NCI-H2227 (cell line): ENCODE measurements around the gene CORO2A.
"Not testable (repeated sequence)": the region's sequence is repeated elsewhere in the genome, so short reads cannot be mapped to it uniquely, and the experiment has no call there.

Experiments used
- DNase-seq: peaks from one replicate; lab custom pipeline; 2025; ENCODE audit not compliant: unreplicated experiment; lab: John Stamatoyannopoulos, UW

The CORO2A gene

GRCh38 chr9:98118640-98119601, 73.5 kb downstream of the CORO2A start, which contains the start of gene TRIM14:
Gene TRIM14 (minus strand): TSS chr9:98119222. CDS start chr9:98119188, 34 bp downstream.
- peak; percentile 53 for DNase-seq

DNA sequence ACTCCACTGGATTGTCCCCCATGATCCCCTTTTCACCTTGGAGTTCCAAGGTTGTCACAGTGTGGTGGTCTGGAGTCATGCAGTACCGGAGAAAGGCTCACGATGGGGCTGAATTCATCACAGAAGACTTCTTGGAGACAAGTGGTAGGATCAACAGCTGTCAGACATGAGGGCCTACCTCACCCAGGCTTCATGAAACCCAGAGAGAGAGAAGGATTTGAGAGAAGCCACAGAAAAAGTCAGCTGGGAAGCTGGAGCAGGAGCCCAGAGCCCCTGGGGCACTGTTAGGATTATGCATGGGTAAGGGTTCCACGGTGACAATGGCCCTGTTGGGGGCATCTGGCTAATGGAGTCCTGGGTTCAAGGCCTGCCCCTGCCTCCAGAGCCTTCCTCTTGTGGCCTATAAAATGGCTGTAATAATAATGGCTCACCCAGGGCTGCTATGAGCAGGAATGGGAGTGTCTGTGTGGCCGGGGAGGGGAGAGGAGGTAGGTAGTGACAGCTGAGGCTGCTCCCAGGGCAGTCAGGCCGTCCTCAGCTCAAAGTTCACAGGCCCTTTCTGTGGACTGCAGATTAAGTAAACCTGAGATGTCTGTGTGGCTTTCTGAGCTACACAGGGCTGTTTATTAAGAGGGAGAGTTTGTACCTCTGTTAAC, 74.3 kb downstream of the CORO2A start:
- DNase-seq: peak; percentile 22

GRCh38 chr9:98117097-98117496, 75.3 kb downstream of the CORO2A start:
- DNase-seq: not testable (repeated sequence)

DNA sequence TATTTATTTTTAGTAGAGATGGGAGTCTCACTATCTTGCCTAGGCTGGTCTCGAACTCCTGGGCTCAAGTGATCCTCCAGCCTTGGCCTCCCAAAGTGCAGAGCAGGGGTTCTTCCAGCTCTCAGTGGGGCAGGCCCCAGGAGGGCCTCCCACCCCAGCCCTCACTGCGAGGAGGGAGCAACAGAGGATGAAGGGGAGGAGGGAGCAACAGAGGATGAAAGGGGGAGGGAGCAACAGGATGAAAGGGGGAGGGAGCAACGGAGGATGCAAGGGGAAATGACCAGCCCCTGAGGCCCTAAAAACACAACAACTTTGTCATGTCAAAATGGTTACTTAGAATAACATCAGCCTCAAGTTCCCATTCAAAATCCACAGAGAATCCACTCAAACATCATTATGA, 83.4 kb downstream of the CORO2A start:
- no peak for DNase-seq

GRCh38 chr9:98108531-98109031, 83.9 kb downstream of the CORO2A start:
- no peak for DNase-seq

GRCh38 chr9:98107926-98108325, 84.5 kb downstream of the CORO2A start:
- no peak for DNase-seq

- DNase-seq: no peak
Observed at GRCh38 chr9:98105006-98105405, 87.4 kb downstream of the CORO2A start.

DNA sequence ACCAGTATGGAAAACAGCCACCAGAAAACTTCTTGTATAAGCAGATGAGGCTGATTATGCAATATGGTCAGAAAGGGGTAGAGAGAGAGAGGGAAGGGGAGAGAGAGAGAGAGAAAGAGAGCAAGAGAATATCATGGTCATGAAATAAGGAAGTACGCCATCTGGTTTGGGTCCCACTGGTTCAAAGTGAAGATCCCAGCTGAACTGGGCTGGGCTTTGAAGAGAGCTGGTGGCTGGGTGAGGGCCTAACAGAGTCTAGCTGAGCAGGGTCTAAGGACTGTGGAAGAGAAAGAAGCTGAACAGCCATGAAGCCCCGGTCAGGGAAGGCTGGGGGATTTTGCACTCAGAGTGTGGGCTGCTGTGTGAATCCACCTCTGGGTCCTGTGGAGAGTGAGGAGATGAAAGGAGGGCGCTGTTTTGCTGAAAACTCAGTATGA, 88.0 kb downstream of the CORO2A start:
- DNase-seq: no peak

DNA sequence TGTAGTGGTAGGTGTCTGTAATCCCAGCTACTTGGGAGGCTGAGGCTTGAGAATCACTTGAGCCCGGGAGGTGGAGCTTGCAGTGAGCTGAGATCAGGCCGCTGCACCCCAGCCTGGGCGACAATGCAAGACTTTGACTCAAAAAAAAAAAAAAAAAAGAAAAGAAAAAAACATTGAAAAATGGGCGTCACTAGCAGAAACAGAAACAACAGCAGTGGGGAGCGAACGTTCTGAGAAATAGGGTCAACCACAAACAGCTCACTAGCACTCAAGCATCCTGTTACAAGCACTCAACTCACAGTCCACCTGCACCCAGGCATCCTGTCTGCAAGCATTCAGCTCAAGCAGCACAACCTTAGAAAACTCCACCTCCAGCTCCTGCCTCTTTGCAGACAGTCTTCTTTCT, 90.6 kb downstream of the CORO2A start:
- peak; percentile 24 for DNase-seq

DNA sequence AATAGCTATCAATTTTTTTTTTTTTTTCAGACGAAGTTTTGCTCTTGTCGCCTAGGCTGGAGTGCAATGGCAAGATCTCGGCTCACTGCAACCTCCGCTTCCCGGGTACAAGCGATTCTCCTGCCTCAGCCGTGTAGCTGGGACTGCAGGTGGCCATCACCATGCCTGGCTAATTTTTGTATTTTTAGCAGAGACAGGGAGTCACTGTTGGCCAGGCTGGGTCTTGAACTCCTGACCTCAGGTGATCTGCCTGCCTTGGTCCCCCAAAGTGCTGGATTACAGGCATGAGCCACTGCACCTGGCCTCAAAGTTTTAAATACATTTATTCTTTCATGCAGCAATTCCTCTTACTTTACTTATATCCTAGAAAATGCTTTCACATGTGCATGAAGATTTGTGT, 91.0 kb downstream of the CORO2A start:
- no peak for DNase-seq

GRCh38 chr9:98100456-98100855, 92.0 kb downstream of the CORO2A start:
- DNase-seq: no peak

DNA sequence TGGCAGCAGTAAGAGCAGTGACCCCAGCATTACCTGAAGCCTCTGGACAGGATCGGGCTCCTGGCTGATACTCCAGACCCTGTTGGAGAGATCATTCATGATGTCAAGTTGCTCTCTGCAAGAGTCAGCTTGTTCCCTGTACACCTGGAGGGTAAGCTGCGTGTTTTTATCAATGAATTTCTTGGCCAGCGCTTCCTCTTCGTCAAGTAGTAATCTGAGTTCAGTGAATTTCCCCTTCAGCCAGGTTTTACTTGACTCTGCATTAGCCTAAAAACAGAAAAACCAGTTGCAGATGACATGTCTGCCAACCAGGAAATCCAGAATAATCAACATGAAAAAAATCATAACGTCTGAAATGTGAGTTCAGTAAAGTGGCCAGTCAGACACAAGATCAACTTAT, 92.5 kb downstream of the CORO2A start:
- DNase-seq: no peak

DNA sequence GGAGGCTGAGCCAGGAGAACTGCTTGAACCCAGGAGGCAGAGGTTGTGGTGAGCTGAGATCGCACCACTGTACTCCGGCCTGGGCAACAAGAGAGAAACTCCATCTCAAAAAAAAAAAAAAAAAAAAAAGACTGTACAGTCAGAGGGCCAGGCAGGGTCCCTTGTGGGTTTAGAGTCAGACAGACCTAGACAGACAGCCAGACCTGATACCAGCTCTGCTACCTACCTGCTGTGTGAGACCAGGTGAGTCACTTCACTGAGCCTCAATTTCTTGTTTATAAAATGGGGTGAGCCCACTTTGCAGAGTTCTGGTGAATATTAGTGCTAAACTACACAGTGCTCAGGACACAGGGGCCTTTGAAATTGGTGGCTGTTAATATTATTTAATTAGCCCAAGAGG, 93.1 kb downstream of the CORO2A start:
- no peak for DNase-seq

DNA sequence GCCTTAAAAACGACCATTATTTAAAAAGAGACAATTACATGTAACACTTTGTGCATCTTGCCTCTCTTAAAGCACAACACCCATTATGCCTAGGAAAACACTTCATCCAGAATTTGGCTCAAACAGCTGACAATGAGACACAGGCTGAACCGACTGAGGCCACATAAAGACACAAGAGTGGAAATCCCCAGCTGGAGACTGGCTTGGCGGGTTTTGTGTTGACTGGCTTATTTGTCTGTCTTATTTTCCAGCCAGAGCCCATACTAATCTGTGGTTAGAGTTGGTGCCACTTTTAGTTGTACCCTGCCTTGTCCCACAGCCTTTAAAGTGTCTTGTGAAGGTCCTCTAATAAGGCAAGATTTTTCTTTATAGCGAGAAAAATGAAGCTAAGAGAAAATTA, 94.6 kb downstream of the CORO2A start:
- no peak for DNase-seq

- DNase-seq: no peak
Observed at GRCh38 chr9:98096091-98096490, 96.3 kb downstream of the CORO2A start.

- DNase-seq: no peak
Observed at GRCh38 chr9:98095401-98095800, 97.0 kb downstream of the CORO2A start.

- no peak for DNase-seq
Observed at GRCh38 chr9:98094851-98095250, 97.6 kb downstream of the CORO2A start.

DNA sequence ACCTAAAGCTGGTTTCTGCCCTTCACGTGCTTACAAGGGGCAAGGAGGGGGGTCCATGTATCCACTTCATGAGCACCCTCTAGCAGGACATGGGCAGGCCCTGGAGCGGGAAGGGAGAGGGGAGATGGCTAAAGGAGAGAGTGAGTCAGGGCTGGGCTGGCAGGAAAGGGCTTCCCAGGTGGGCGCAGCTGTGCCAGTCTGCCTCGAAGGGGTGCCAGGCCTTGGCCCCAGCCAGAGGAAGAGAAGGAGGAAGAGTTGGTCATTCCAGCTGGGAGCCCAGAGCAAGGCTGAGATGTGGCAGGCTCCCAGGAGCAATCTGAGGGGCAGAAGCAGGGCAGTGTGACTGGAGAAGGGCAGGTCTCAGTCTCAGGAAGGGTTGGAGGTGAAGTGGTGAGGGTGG, 98.1 kb downstream of the CORO2A start:
- DNase-seq: no peak

GRCh38 chr9:98092613-98092931, 99.9 kb downstream of the CORO2A start:
- peak; percentile 62 for DNase-seq

GRCh38 chr9:98091735-98092612, 100.5 kb downstream of the CORO2A start:
- peak; percentile 64 for DNase-seq

GRCh38 chr9:98090674-98091073, 101.8 kb downstream of the CORO2A start:
- DNase-seq: not testable (repeated sequence)
